ENCODE results near the gene CDH23.

Gene CDH23

DNA sequence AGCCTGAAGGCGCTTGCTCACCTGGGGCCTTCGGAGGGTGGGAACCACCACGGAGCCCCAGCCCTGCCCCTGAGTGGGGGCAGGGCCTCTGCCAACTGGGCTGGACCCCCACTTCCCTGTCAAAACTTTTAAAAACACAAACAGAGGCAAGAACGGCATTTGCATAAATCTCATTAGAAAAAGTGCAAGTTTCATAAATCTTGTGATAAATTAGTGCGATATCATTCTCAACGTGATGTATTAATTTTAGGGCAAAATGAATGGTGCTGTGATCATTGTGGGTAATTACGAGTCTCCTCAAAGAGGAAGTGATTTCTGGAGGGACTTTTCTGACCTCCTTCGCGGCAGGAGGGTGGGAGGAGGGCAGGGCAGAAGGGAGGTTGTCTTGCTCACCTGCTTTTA, 98.3 kb downstream of the CDH23 start:
- DNase-seq, result no peak

DNA sequence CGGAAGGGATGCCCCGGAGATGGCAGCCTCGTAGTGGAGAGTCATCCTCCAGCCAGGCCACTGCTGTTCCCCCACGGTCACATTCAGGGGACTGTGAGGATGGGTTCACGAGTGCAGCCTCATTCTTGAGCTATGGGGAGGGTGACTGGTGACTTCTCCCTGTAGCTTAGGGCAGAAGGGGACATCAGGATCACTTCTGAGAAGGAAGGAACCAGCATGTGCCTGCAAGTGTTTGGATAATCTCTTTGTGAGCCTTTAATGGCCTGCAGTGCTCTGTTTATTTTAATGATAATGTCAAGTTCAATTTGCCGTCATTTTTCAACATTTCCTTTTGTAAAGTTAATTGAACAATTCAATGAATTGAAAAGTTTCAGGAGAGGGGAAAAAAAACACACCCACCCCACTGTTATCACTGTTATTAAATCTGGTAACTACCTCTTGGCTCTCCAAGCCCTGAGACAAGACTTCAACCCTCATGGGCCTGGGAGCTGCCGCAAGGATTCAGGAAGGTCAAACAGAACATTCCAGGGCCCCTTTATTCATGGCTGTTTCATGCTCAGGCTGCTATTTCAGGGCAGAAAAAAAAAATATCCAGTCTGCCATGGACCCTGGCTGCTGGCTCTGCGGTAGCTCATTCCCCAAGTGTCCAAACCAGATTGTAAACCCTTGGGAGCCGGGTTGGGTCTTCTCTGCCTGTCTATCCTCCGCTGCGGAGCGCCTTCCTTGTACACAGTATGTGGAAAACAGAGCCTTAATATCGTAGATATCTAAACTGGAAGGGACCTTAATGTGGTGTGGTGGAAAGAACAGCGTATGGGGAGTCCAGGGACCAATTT, 100.4 kb downstream of the CDH23 start:
- DNase-seq, result no peak

DNA sequence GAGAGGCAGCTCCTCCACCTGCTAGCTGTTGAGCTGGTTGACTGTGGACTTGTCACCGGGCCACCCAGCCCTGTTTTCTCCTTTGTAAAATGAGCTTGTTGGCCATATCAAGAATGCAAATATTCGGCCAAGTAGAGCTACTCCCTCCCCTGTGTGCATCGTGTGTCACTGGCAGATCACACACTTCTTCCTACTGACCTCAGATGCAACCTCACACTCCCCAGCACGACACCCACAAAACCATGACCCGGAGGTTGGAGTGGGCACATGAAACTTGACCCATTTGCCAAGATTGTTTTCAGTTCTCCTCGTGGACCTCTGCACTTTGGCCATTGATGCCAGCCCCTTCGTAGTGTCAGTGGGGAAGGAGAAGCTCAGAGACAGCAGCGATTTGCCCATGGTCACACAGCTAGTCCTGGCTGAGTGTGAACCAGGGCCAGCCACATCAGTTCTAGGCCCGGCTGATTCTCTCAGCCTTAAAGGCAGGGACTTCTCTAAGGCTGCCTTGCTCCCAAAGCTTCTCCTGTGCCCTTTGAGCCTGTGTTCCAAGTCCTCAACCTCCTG, 101.1 kb downstream of the CDH23 start:
- no peak for DNase-seq

GRCh38 chr10:71501402-71501801, 104.7 kb downstream of the CDH23 start:
- no peak for DNase-seq

DNA sequence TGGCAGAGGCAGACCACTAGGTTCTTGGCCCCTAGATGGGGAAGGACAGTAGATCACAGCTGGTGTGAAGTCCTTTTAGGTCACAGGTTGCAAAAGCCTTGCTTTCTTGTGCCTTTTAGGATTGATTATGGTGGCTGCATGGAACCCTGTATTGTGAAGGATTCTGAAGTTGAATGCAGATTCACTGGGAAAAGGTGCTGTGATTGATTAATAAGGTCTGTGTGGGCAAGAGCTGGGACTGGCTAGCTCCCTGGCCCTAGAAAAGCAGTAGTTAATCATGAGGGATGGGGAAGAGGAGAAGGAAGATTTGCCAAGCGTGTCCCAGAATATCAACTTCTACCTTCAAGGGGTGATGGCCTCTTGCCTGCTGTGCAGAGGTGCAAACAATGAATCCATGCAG, 105.5 kb downstream of the CDH23 start:
- DNase-seq, result no peak

DNA sequence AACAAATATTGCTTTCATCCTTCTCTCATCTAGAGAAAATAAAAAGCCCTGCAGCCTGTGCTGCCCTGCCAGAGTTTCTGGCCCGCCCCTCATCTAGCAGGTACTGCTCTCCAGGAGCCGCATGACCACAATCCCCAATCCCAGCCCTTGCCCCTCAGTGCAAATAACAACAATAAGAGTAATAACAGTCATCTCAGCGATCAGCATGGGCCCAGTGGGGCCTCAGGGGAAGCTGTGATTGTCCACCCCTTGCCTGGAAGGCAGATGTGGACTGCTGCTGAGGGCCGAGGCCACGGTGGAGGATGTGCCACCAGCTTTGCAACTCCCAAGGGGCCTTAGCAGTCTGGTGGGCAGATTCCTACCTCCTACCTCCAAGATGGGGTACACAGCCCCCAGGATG, 106.1 kb downstream of the CDH23 start:
- DNase-seq, result no peak

DNA sequence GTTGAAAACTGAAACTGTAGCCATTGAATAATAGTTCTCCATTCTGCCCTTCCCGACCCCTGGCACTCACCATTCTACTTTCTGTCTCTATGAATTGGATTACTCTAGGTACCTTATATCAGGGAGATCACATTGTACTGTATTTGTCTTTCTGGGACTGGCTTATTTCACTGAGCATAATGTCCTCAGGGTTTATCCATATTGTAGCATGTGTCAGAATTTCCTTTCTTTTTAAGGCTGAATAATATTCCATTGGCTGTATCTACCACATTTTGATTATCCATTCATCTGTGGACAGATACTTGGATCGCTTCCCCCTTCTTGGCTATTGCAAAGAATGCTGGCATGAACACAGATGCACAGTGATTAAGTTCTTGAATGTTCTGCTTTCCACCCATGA, 107.4 kb downstream of the CDH23 start:
- DNase-seq, result no peak

GRCh38 chr10:71504570-71504969, 107.8 kb downstream of the CDH23 start:
- DNase-seq, result no peak

DNA sequence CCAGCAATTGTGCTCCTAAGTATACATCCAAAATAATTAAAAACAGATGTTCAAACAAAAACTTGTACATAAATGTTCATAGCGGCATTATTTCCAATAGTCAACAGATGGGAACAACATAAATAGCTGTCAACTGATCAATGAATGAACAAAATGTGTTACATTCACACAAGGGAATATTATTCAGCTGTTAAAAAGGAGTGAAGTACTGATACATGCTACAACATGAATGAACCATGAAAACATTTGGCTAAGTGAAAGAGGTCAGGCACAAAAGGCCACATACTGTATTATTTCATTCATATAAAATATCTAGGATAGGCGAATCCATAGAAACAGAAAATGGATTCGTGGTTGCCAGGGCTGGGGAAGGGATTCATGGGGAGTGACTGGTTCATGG, 109.1 kb downstream of the CDH23 start:
- no peak for DNase-seq

DNA sequence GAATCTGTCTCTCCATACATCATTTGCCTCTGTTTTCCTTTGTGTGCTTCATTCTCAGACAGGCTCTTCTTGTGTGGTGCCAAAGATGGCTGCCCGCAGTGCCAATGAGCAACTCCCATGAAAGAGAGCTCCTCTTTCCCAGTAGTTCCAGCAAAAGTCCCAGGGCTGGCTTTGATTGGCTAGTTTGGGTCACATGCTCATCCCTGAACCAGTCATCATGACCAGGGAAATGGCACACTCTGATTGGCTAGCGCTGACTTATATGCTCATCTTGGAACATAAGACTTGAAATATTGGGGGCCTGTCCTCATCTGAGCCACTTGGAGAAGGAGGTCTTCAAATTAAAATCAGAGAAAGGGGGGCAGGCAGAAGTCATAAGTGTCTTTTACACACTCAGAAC, 112.7 kb downstream of the CDH23 start:
- DNase-seq, result no peak

DNA sequence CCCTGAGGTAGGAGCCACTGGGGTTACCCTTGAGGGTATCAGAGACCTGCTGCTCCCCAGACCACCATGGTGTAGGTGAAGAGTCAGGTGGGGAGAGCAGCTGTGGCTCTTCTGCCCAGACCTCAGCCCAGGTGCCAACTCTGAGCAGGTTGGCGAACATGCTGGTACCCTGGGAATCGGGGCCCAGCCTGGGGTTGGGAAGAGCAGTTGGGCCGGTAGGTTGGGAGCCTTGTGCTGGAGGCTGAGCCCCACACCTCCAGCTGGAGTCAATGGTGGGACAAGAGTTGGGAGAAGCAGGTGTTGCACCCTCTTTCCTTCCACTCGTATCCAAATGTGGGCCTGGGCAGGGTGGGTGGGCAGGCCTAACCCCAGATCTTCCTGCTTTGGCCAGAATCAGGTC, 114.5 kb downstream of the CDH23 start:
- DNase-seq, result no peak

DNA sequence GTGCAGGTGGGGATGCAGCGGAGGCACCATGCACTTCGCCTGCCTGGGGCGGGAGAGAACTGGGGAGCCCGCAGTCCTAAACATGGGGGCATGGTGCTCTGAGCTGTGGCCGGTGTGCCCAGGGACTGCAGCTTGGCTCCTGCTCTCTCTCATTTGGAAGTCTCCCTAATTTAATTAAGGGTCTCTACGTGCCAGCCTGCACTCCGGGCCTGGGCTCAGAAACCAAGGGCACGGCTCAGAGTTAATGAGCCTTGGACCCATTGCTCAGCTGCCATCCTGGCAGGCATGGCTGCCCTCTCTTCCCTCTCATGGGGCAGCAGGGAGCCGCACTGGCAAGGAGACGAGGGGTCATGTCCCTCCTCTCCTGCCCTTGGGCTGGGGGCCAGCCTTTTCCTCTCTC, 115.6 kb downstream of the CDH23 start:
- no peak for DNase-seq

GRCh38 chr10:71512761-71513539, 116.2 kb downstream of the CDH23 start:
- no peak for DNase-seq

- no peak for DNase-seq
Measured at GRCh38 chr10:71513540-71513853, 116.8 kb downstream of the CDH23 start.

GRCh38 chr10:71513936-71514335, 117.2 kb downstream of the CDH23 start:
- no peak for DNase-seq

DNA sequence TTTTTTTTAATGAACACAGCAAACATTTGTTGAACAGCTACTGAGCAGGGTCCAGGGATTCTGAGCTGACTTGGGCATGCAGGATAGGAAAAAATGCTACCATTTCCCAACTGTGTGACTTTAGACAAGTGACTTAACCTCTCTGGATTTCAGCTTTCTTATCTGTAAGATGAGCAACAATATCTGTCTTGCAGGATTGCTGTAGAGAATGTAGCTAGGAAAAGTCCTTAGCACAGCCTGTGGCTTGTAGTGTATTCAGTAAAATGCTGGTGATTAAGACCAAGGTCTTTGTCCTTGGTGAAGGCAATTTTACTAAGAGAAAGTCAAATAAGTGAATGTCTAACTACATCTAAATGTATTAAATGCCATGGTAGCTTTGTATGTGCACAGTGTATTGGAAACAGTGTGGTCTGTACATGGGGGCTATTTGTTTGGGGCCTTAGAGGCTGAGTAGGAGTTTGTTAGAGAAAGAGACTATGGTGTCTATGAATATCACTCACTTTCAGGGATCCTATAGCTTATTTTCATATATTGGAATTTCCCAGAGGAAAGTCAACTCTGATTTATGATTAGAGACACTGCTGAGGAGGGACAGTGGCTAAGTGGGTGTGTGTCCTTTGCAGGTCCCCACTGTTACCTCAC, 118.9 kb downstream of the CDH23 start:
- no peak for DNase-seq

- no peak for DNase-seq
Measured at GRCh38 chr10:71516890-71517289, 120.2 kb downstream of the CDH23 start.

GRCh38 chr10:71517298-71518169, 120.8 kb downstream of the CDH23 start:
- DNase-seq, result no peak

DNA sequence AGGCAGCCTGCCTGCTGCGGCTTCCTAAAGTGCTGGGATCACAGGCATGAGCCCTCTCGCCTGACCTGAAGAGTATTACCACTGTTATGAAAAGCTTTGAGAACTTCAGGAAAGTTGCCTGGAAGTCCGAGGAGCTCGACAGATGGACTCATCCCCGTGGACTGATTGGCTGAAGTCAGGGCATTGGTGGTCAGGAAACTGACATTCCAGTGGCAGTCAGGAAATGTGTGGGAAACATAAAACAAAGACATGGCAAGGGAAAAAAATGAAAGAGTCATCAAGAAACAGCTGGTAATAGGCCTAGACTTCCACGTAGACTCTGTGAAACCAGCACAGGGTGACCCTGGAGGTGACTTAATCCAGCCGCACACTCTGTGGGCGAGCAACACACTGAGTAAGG, 123.3 kb downstream of the CDH23 start:
- DNase-seq, result no peak

DNA sequence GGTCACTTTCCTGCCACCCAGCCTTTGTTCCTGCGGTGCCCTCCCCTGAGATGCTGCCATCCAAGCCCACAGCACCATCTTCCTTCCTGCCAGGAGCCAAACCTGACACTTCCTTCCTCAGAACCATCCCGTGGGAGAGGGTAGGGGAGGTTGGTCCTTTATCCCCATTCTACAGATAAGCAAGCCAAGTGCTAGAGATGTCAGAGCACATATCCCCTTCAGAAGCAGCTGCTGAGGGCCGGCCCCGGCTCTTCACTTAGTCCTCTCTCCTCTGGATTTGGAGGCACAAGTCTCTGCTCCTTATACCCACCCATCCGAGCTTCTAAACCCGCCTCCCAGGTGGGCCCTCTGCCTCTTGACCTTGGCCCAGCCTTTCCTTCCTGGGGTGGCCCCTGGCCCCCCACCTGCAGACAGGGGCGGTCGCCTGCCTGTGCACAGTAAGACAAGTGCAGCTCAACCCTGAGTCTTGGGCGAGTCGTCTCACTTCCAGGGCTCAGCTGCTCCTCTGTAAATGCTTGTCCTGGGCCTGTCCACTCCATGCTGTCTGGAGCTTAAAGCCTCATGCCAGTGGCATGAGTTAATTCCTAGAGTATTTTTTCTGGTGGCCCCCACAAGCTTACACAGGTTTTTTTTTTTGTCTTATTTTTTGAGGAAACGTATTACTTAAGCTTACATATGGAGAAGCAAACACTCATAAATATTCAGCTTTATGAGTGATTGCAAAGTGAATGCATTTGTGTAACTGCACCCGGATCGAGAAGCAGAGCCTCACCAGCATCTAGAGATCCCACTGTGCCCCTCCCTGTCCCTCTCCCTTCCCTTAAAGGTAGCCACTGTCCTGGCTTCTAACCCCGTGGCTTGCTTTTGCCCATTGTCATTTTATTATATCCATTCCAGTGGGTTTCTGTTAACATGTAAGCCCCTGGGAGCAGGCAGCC, 125.1 kb downstream of the CDH23 start:
- no peak for DNase-seq

- DNase-seq, result no peak
Measured at GRCh38 chr10:71522442-71523144, 125.9 kb downstream of the CDH23 start.

Data from CD4-positive, alpha-beta T cell treated with Interleukin-17A for 1 hour (primary cell).